ENCODE measurements around the gene DCAF17. TPM values are rescaled to one million over a fixed set of nuclear protein-coding genes. Genes with fewer than 3 reads are reported as not detected.

Gene DCAF17
- polyA plus RNA-seq, 1 donor from 2014 or later = 20.3 TPM

GRCh38 chr2:171490577-171490976 lies 56.6 kb downstream of the DCAF17 start:
- Histone ChIP-seq H3K9ac (ENCODE audit: low read length) (no peak overlapping the region), H3K9me2 (ENCODE audit: insufficient read depth, low read length) (no peaks in the 10 kb centered on the region), H3K4me3 (ENCODE audit: low read length) (no peak overlapping the region), H2AFZ (ENCODE audit: low read depth, low read length) (no peak overlapping the region), H3K36me3 (ENCODE audit: insufficient read depth, low read length) (no peaks in the 10 kb centered on the region), H3K4me2 (ENCODE audit: low read length) (no peak overlapping the region), H3K27me3 (ENCODE audit: insufficient read depth, low read depth, low read length) (no peaks in the 10 kb centered on the region), H3K79me2 (replicated peaks; ENCODE audit: insufficient read depth, low read length) (no peaks in the 10 kb centered on the region), H3K9me3 (ENCODE audit: low read length) (no peaks in the 10 kb centered on the region), H3K27ac (ENCODE audit: low read length) (no peak overlapping the region), H3F3A (ENCODE audit: insufficient read depth, low read length, poor library complexity, severe bottlenecking) (no peaks in the 10 kb centered on the region), H4K20me1 (ENCODE audit: insufficient read depth) (no peaks in the 10 kb centered on the region)
- TF ChIP-seq SMC3 (conservative IDR thresholded peaks at IDR 0.05; ENCODE audit: poor library complexity) (no peak), CTCF (IDR thresholded peaks at IDR 0.05; ENCODE audit: poor library complexity, severe bottlenecking) (no peak), EZH2 (IDR thresholded peaks at IDR 0.05; ENCODE audit: borderline replicate concordance, insufficient read depth, low read length, poor library complexity, severe bottlenecking) (no peak), RAD21 (conservative IDR thresholded peaks at IDR 0.05) (no peak), POLR2AphosphoS5 (IDR thresholded peaks at IDR 0.05) (no peak), MXI1 (conservative IDR thresholded peaks at IDR 0.05; ENCODE audit: poor library complexity, severe bottlenecking) (no peak), TAF1 (IDR thresholded peaks at IDR 0.05; ENCODE audit: low read depth) (no peak)
- TF ChIP-seq, protein P1, sequence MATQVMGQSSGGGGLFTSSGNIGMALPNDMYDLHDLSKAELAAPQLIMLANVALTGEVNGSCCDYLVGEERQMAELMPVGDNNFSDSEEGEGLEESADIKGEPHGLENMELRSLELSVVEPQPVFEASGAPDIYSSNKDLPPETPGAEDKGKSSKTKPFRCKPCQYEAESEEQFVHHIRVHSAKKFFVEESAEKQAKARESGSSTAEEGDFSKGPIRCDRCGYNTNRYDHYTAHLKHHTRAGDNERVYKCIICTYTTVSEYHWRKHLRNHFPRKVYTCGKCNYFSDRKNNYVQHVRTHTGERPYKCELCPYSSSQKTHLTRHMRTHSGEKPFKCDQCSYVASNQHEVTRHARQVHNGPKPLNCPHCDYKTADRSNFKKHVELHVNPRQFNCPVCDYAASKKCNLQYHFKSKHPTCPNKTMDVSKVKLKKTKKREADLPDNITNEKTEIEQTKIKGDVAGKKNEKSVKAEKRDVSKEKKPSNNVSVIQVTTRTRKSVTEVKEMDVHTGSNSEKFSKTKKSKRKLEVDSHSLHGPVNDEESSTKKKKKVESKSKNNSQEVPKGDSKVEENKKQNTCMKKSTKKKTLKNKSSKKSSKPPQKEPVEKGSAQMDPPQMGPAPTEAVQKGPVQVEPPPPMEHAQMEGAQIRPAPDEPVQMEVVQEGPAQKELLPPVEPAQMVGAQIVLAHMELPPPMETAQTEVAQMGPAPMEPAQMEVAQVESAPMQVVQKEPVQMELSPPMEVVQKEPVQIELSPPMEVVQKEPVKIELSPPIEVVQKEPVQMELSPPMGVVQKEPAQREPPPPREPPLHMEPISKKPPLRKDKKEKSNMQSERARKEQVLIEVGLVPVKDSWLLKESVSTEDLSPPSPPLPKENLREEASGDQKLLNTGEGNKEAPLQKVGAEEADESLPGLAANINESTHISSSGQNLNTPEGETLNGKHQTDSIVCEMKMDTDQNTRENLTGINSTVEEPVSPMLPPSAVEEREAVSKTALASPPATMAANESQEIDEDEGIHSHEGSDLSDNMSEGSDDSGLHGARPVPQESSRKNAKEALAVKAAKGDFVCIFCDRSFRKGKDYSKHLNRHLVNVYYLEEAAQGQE (IDR thresholded peaks at IDR 0.05; ENCODE audit: borderline replicate concordance) = no peak

- Histone ChIP-seq H3K4me2 (ENCODE audit: low read length) (no peak overlapping the region), H3K36me3 (ENCODE audit: insufficient read depth, low read length) (no peaks in the 10 kb centered on the region), H2AFZ (ENCODE audit: low read depth, low read length) (no peak overlapping the region), H3K9ac (ENCODE audit: low read length) (no peak overlapping the region), H3F3A (ENCODE audit: insufficient read depth, low read length, poor library complexity, severe bottlenecking) (no peaks in the 10 kb centered on the region), H3K9me3 (ENCODE audit: low read length) (no peaks in the 10 kb centered on the region), H3K27ac (ENCODE audit: low read length) (no peak overlapping the region), H4K20me1 (ENCODE audit: insufficient read depth) (no peaks in the 10 kb centered on the region), H3K79me2 (replicated peaks; ENCODE audit: insufficient read depth, low read length) (no peaks in the 10 kb centered on the region), H3K4me3 (ENCODE audit: low read length) (no peak overlapping the region), H3K9me2 (ENCODE audit: insufficient read depth, low read length) (no peaks in the 10 kb centered on the region), H3K27me3 (ENCODE audit: insufficient read depth, low read depth, low read length) (no peaks in the 10 kb centered on the region)
- TF ChIP-seq SMC3 (conservative IDR thresholded peaks at IDR 0.05; ENCODE audit: poor library complexity) (no peak), EP300 (conservative IDR thresholded peaks at IDR 0.05; ENCODE audit: poor library complexity, severe bottlenecking) (no peak), MXI1 (conservative IDR thresholded peaks at IDR 0.05; ENCODE audit: poor library complexity, severe bottlenecking) (no peak), TAF1 (IDR thresholded peaks at IDR 0.05; ENCODE audit: low read depth) (no peak), RAD21 (conservative IDR thresholded peaks at IDR 0.05) (no peak), CTCF (IDR thresholded peaks at IDR 0.05; ENCODE audit: poor library complexity, severe bottlenecking) (no peak), POLR2AphosphoS5 (IDR thresholded peaks at IDR 0.05) (no peak), EZH2 (IDR thresholded peaks at IDR 0.05; ENCODE audit: borderline replicate concordance, insufficient read depth, low read length, poor library complexity, severe bottlenecking) (no peak)
- TF ChIP-seq, protein P1 (IDR thresholded peaks at IDR 0.05; ENCODE audit: borderline replicate concordance) = no peak
Measured at GRCh38 chr2:171491292-171491691, 57.3 kb downstream of the DCAF17 start.
